NK-92 treated with Interleukin-12 subunit alpha and Interleukin-12 subunit beta, amount 100 ng/mL, for 24 hours (cell line): ENCODE measurements around the gene KRTAP12-1.
"Not testable (repeated sequence)": the region's sequence is repeated elsewhere in the genome, so short reads cannot be mapped to it uniquely, and the experiment has no call there.

ENCODE experiments used
- DNase-seq: peaks from one replicate; lab custom pipeline; 2025; lab: John Stamatoyannopoulos, UW

The KRTAP12-1 gene

GRCh38 chr21:44644878-44645277 lies 37.1 kb downstream of the KRTAP12-1 start:
- no peak for DNase-seq

- DNase-seq: no peak
Measured at GRCh38 chr21:44643741-44644310, 38.1 kb downstream of the KRTAP12-1 start.

GRCh38 chr21:44640761-44641160 lies 41.2 kb downstream of the KRTAP12-1 start:
- no peak for DNase-seq

- no peak for DNase-seq
Measured at GRCh38 chr21:44639331-44639655, 42.7 kb downstream of the KRTAP12-1 start.

GRCh38 chr21:44638506-44639330 lies 43.2 kb downstream of the KRTAP12-1 start:
- not testable (repeated sequence) for DNase-seq

GRCh38 chr21:44637851-44638348 lies 44.1 kb downstream of the KRTAP12-1 start:
- not testable (repeated sequence) for DNase-seq

- no peak for DNase-seq
Measured at GRCh38 chr21:44637018-44637850, 44.7 kb downstream of the KRTAP12-1 start, which contains the start of gene KRTAP10-10. Gene KRTAP10-10, plus strand, starts transcription at chr21:44637356. Its CDS starts 62 bp downstream, at chr21:44637418.

- no peak for DNase-seq
Measured at GRCh38 chr21:44636209-44637017, 45.5 kb downstream of the KRTAP12-1 start.

- no peak for DNase-seq
Measured at GRCh38 chr21:44632067-44632466, 49.9 kb downstream of the KRTAP12-1 start.
